ENCODE results near the gene PLA2G12B.

Gene PLA2G12B

GRCh38 chr10:72890086-72890485 is 64.5 kb downstream of the PLA2G12B start:
- no peak for DNase-seq (ENCODE audit: low spot score)

GRCh38 chr10:72889391-72889831 is 65.2 kb downstream of the PLA2G12B start:
- no peak for DNase-seq (ENCODE audit: low spot score)

GRCh38 chr10:72888151-72888638 is 66.4 kb downstream of the PLA2G12B start:
- DNase-seq (ENCODE audit: low spot score) = no peak

GRCh38 chr10:72887043-72887442 is 67.6 kb downstream of the PLA2G12B start:
- no peak for DNase-seq (ENCODE audit: low spot score)

GRCh38 chr10:72886621-72887020 is 68.0 kb downstream of the PLA2G12B start:
- DNase-seq (ENCODE audit: low spot score) = peak; percentile 44

- DNase-seq (ENCODE audit: low spot score) = no peak
These were observed 68.7 kb downstream of the PLA2G12B start for GRCh38 chr10:72885953-72886352.

Data from cerebellar cortex (tissue), 1 donor.